Measurements from ENCODE around the gene BSCL2. TPM values are rescaled to one million over a fixed set of nuclear protein-coding genes. Genes with fewer than 3 reads are reported as not detected.
A peak's percentile ranks its signal among the peaks of the same experiment; 100 is the strongest.

BSCL2 gene
- total and polyA plus RNA-seq, 2 of the 13 experiments (the other 11 are each of a cell fraction or from before 2014, with no cell fraction given) = 19.5 to 21.1 TPM

GRCh38 chr11:62705880-62706849 lies 1.1 kb downstream of the BSCL2 start (continued):
- TF ChIP-seq MXI1 (IDR thresholded peaks at IDR 0.05; ENCODE audit: borderline replicate concordance, low read depth, low read length) (peak; percentile 96), PAF1 (CRISPR knock-in tag; IDR thresholded peaks at IDR 0.05) (peak; percentile 91), ZNF792 (CRISPR knock-in tag; IDR thresholded peaks at IDR 0.05) (0 out of 2 replicates have a peak, but pooled peaks have one; percentile 55), SRY (CRISPR knock-in tag; IDR thresholded peaks at IDR 0.05) (peak; percentile 47; the same call in 1 of the 2 replicates), SNAPC4 (CRISPR knock-in tag; IDR thresholded peaks at IDR 0.05) (peak; percentile 68; the same call in 1 of the 2 replicates), MIXL1 (CRISPR knock-in tag; IDR thresholded peaks at IDR 0.05) (no peak), CBX5 (CRISPR knock-in tag; IDR thresholded peaks at IDR 0.05; ENCODE audit: borderline replicate concordance) (peak; percentile 26; the same call in 1 of the 2 replicates), MTERF4 (CRISPR knock-in tag; IDR thresholded peaks at IDR 0.05) (0 out of 2 replicates have a peak, but pooled peaks have one; percentile 55), POLR2AphosphoS5 (IDR thresholded peaks at IDR 0.05; ENCODE audit: low read depth, low read length) (peak; percentile 66), SAP130 (CRISPR knock-in tag; IDR thresholded peaks at IDR 0.05; ENCODE audit: low read depth) (peak; percentile 90), PHF5A (CRISPR knock-in tag; IDR thresholded peaks at IDR 0.05; ENCODE audit: low read depth, unreplicated experiment) (peak; percentile 33), HNRNPL (IDR thresholded peaks at IDR 0.05; ENCODE audit: low read depth, low read length) (no peak), POLR2G (IDR thresholded peaks at IDR 0.05; ENCODE audit: low read depth, low read length) (peak; percentile 82), NFYB (CRISPR knock-in tag; IDR thresholded peaks at IDR 0.05) (0 out of 2 replicates have a peak, but pooled peaks have one; percentile 21), ZNF788 (CRISPR knock-in tag; IDR thresholded peaks at IDR 0.05; ENCODE audit: borderline replicate concordance) (peak; percentile 54; the same call in 1 of the 2 replicates), ZNF501 (CRISPR knock-in tag; IDR thresholded peaks at IDR 0.05) (peak; percentile 78), SATB2 (CRISPR knock-in tag; IDR thresholded peaks at IDR 0.05) (no peak), ZNF256 (CRISPR knock-in tag; conservative IDR thresholded peaks at IDR 0.05) (no peak), ZKSCAN8 (CRISPR knock-in tag; IDR thresholded peaks at IDR 0.05; ENCODE audit: borderline replicate concordance) (peak; percentile 33; the same call in 1 of the 2 replicates), ZBTB38 (CRISPR knock-in tag; IDR thresholded peaks at IDR 0.05) (peak; percentile 22; the same call in 1 of the 2 replicates)
- TF ChIP-seq, protein P1, sequence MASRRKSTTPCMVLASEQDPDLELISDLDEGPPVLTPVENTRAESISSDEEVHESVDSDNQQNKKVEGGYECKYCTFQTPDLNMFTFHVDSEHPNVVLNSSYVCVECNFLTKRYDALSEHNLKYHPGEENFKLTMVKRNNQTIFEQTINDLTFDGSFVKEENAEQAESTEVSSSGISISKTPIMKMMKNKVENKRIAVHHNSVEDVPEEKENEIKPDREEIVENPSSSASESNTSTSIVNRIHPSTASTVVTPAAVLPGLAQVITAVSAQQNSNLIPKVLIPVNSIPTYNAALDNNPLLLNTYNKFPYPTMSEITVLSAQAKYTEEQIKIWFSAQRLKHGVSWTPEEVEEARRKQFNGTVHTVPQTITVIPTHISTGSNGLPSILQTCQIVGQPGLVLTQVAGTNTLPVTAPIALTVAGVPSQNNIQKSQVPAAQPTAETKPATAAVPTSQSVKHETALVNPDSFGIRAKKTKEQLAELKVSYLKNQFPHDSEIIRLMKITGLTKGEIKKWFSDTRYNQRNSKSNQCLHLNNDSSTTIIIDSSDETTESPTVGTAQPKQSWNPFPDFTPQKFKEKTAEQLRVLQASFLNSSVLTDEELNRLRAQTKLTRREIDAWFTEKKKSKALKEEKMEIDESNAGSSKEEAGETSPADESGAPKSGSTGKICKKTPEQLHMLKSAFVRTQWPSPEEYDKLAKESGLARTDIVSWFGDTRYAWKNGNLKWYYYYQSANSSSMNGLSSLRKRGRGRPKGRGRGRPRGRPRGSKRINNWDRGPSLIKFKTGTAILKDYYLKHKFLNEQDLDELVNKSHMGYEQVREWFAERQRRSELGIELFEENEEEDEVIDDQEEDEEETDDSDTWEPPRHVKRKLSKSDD (CRISPR knock-in tag; IDR thresholded peaks at IDR 0.05; ENCODE audit: low read depth) = no peak

Measured in HepG2 (cell line).